HFF-Myc (cell line): ENCODE results near the gene AQP7.

Experiments used
- DNase-seq: peaks from one replicate; pipeline ENCODE4 v3.0.0-alpha.2; 2011; ENCODE audit warnings: low read depth; ENCODE audit errors: extremely low read depth
- H3K4me3 ChIP-seq: replicated peaks from 2 replicates; pipeline ENCODE4 v1.5.1; 2011; ENCODE audit warnings: low read depth, mild to moderate bottlenecking, control low read depth, low read length
- CTCF ChIP-seq: IDR thresholded peaks from 2 replicates; pipeline ENCODE4 v1.5.1; 2012; ENCODE audit warnings: mild to moderate bottlenecking, low read depth, low read length, control low read depth; ENCODE audit errors: missing control alignments

The AQP7 gene

DNA sequence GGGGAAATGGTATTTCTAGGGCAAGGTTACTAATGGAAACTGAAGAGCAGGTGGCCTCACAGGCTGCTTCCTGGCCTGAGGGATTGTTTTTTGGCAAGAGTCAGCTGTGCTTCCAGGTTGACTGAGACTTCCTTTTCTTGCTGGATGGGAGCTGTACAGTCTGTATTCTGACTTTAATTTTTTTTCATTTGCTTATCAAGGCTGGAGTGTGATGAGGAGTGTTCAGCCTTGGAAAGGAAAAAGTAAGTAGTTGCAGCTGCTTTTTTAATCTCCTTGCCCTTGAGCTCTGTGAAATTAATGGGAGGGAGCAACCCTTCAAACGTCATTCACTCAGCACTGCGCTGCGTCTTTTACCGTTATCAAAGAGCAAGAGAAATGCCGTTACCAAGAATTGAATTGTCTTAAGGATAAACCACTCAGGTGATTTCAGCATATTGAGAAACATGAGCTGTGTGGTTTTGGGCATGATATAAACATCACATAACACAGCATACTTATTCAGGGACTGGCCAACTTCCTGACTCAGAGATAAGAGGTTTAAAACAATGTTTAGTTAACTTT lies 47.6 kb downstream of the AQP7 start:
- TF ChIP-seq CTCF = no peak
- no peak overlapping the region for H3K4me3 ChIP-seq
- DNase-seq = no peak

DNA sequence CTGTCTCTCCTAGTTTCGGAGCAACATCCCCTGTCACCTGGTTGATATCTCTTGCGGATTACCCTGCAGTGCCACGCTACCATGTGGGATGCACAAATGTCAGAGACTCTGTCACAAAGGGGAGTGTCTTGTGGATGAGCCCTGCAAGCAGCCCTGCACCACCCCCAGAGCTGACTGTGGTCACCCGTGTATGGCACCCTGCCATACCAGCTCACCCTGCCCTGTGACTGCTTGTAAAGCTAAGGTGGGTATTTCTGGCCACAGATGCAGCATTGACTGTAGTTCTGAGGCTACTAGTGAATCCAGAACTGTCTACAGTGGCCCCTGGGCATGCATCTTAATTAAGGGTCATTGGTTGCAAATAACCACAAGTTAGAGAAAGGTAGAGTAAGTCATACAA lies 50.8 kb downstream of the AQP7 start:
- TF ChIP-seq CTCF = no peak
- H3K4me3 ChIP-seq = no peak overlapping the region
- DNase-seq = no peak

DNA sequence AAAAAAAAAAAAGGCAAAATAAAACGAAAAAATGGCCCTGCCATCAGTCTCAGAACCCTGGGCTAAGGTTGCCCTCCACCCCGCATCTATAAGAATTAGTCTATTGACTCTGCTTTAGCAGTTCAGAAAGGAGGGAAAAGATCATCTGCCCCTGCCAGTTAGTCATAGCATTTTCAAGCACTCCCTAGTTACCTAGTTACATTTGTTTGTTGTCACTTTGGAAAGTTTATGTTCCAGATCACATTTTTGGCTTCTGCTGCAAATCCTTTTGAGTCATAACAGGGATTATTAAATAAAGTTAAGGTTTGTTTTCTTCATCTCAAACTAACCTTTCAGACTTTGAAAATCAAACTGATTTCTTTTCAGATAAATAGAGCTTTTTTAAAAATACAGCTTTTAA lies 52.1 kb downstream of the AQP7 start:
- TF ChIP-seq CTCF = no peak
- H3K4me3 ChIP-seq = no peak overlapping the region
- DNase-seq = peak; percentile 29

- no peak for DNase-seq
- H3K4me3 ChIP-seq = no peak overlapping the region
- no peak for TF ChIP-seq CTCF
Measured at GRCh38 chr9:33349743-33350142, 52.6 kb downstream of the AQP7 start.

DNA sequence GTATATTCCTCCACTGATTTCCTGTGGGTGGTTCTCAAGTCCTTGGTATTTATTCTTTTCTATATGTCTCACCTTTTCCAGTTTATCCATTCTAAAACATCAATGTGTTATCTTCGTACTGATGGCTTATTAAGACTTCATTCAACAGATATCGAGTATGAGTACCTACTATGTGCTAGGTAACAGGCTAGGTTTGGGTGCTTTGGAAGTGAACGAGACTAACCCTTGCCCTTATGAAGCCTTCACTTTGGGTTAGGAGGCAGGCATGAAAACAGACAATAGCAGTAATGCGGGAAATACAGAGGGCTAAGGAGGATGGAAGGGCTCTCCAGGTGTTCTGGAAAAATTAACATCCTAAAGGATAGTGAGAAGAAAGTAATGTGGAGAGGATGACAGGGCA lies 53.4 kb downstream of the AQP7 start:
- TF ChIP-seq CTCF = no peak
- H3K4me3 ChIP-seq = no peak overlapping the region
- DNase-seq = no peak

- DNase-seq = no peak
- H3K4me3 ChIP-seq = no peak overlapping the region
- no peak for TF ChIP-seq CTCF
Measured at GRCh38 chr9:33346564-33346963, 55.8 kb downstream of the AQP7 start.

DNA sequence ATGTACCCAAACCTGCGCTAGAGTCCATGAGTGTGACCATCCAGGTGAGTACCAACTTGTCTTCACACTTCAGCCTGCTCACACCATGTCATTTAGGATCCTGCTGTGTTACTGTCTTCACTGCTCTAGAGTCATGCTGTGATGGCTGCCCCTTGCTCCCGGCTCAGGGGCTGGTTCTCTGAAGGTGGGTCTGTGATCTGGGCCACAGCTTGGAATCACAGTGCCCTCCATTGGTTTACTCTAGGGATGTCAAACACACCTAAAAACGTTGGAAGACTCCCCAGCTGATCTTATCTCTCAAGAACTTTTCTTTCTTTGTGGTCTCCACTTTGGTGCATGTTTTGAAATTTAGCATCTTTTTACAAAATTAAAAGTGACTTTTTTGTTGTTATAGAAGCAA lies 58.2 kb downstream of the AQP7 start:
- H3K4me3 ChIP-seq = no peak overlapping the region
- TF ChIP-seq CTCF = no peak
- no peak for DNase-seq
